BE2C (cell line): ENCODE measurements around the gene SRGAP1.

Experiments
- DNase-seq: peaks from one replicate; pipeline ENCODE4 v3.0.0-alpha.2; 2020
- H3K27me3 ChIP-seq: fragments of 250-450 bp; sonication (Bioruptor Pico); 2 replicates; pipeline ENCODE4 v1.5.1; 2020; ENCODE audit warnings: mild to moderate bottlenecking
- H3K36me3 ChIP-seq: fragments of 250-450 bp; sonication (Bioruptor Pico); 2 replicates; pipeline ENCODE4 v1.5.1; 2020; ENCODE audit warnings: mild to moderate bottlenecking
- H3K4me1 ChIP-seq: fragments of 250-450 bp; sonication (Bioruptor Pico); 2 replicates; pipeline ENCODE4 v1.5.1; 2020
- H3K4me3 ChIP-seq: 2 replicates; pipeline ENCODE4 v1.5.1; 2011; ENCODE audit warnings: low read depth, low read length
- H3K9me3 ChIP-seq: fragments of 250-450 bp; sonication (Bioruptor Pico); 2 replicates; pipeline ENCODE4 v1.5.1; 2020
- TF ChIP-seq, protein P1 (sequence below): IDR thresholded peaks from 2 replicates; pipeline ENCODE4 v1.5.1; 2012; ENCODE audit warnings: mild to moderate bottlenecking, low read depth, low read length

The SRGAP1 gene

DNA sequence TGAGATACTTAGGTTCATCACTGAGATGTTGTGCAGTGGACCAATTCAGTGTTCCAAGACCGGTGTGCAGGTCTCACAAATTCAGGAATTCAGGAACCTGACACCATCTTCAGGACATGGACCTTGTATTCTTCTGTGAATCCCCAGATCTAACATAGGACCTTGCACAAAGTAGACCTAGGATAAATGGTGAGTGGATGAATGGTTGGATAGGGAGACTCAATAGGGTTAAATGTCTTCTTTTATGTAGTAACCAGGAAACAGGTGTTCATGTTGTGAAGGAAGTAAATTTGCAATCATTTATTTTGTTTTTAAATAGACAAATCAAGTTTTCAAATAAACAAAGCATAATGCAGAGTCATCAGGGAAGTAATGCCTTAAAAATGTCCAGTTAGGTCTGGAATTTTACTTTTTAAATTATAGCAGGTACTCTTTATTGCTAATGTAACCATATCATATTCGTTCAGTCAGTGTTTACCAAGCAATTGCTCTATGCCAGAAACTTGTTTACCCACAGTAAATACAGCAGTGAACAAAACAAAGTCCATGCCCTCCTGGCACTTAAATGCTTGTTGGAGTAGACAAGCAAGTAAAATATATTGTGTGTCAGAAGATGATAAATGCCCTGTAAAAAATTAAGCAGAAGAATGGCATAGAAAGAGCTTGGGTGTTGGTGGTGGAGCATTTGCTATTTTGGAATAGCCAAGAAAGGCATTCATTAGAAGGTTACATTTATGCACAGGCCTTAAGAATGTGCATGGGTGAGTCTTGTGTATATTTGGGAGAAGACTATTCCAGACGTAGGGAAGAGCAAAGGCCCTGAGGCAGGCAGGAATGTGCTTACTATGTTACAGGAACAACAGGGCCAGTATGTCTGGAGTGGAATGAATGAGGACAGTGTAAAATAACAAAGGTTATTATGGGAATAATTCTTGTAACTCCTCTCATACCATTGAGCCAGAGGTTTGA lies 38.5 kb upstream of the SRGAP1 start:
- TF ChIP-seq, protein P1, sequence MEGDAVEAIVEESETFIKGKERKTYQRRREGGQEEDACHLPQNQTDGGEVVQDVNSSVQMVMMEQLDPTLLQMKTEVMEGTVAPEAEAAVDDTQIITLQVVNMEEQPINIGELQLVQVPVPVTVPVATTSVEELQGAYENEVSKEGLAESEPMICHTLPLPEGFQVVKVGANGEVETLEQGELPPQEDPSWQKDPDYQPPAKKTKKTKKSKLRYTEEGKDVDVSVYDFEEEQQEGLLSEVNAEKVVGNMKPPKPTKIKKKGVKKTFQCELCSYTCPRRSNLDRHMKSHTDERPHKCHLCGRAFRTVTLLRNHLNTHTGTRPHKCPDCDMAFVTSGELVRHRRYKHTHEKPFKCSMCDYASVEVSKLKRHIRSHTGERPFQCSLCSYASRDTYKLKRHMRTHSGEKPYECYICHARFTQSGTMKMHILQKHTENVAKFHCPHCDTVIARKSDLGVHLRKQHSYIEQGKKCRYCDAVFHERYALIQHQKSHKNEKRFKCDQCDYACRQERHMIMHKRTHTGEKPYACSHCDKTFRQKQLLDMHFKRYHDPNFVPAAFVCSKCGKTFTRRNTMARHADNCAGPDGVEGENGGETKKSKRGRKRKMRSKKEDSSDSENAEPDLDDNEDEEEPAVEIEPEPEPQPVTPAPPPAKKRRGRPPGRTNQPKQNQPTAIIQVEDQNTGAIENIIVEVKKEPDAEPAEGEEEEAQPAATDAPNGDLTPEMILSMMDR, result no peak
- Histone ChIP-seq H3K4me1 (no peaks in the 10 kb centered on the region), H3K9me3 (no peaks in the 10 kb centered on the region), H3K4me3 (no peak overlapping the region), H3K36me3 (no peaks in the 10 kb centered on the region; the same call in 1 of the 2 replicates), H3K27me3 (no peaks in the 10 kb centered on the region)
- no peak for DNase-seq

DNA sequence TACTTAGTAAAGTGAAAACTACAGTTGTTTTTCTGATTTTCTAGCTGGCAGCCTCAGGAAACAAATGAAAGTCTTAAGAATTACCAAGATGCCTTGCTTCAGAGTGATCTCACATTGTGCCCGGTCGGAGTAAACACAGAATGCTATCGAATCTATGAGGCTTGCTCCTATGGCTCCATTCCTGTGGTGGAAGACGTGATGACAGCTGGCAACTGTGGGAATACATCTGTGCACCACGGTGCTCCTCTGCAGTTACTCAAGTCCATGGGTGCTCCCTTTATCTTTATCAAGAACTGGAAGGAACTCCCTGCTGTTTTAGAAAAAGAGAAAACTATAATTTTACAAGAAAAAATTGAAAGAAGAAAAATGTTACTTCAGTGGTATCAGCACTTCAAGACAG lies 35.9 kb upstream of the SRGAP1 start:
- no peaks in the 10 kb centered on the region for H3K27me3 ChIP-seq
- TF ChIP-seq, protein P1, result no peak
- H3K4me1 ChIP-seq, result no peaks in the 10 kb centered on the region
- H3K4me3 ChIP-seq, result no peak overlapping the region
- no peaks in the 10 kb centered on the region for H3K9me3 ChIP-seq
- no peaks in the 10 kb centered on the region; the same call in 1 of the 2 replicates for H3K36me3 ChIP-seq
- DNase-seq, result no peak

DNA sequence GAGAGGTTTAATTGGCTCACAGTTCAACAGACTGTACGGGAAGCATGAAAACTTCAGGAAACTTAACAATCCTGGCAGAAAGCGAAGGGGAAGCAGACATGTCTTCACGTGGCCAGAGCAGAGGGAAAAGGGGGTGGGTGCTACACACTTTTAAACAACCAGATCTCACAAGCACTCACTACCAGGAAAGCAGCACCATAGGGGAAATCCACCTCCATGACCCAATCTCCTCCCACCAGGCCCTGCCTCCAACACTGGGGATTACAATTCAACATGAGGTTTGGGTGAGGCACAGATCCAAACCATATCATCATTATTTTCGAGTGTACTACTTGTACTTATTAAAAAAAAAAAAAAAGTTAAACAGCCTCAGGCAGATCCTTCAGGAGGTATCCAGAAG lies 34.9 kb upstream of the SRGAP1 start:
- no peaks in the 10 kb centered on the region; the same call in 1 of the 2 replicates for H3K36me3 ChIP-seq
- H3K4me3 ChIP-seq, result no peak overlapping the region
- H3K9me3 ChIP-seq, result no peaks in the 10 kb centered on the region
- H3K27me3 ChIP-seq, result no peaks in the 10 kb centered on the region
- TF ChIP-seq, protein P1, result no peak
- no peak for DNase-seq
- H3K4me1 ChIP-seq, result no peaks in the 10 kb centered on the region

DNA sequence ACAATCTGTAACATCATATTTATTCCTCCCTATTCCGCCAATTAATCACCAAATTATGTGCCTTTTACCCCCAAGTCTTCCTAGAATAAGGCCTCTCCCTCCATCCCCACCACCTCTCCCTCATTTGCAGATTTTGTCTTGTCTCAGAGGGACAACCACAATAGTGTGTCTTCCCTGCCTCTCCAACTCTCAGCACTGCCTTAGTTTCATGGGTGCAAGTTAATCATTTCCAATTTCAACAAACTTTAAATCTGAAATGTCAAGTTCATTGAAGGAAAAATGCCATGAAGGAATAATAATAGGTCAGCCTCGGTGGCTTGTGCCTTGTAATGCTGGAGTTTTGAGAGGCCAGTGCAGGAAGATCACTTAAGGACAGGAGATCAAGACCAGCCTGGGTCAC lies 33.2 kb upstream of the SRGAP1 start:
- H3K4me1 ChIP-seq, result no peaks in the 10 kb centered on the region
- no peaks in the 10 kb centered on the region; the same call in 1 of the 2 replicates for H3K36me3 ChIP-seq
- TF ChIP-seq, protein P1, result no peak
- H3K4me3 ChIP-seq, result no peak overlapping the region
- DNase-seq, result no peak
- no peaks in the 10 kb centered on the region for H3K27me3 ChIP-seq
- H3K9me3 ChIP-seq, result no peaks in the 10 kb centered on the region

DNA sequence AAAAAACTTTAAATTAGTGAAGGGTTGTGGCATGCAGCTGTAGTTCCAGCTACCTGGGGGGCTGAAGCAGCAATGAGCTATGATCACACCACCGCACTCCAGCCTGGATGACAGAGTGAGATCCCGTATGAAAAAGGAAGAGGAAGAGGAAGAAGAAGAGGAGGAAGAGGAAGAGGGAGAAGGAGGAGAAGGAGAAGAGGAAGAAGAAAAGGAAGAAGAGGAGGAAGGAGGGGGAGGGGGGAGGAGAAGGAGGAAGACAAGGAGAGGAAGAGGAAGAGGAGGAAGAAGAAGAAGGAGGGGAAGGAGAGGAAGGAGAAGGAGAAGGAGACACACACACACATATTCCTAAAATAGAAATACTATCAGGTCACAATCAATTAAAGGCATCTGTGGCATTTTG lies 32.7 kb upstream of the SRGAP1 start:
- Histone ChIP-seq H3K36me3 (no peaks in the 10 kb centered on the region; the same call in 1 of the 2 replicates), H3K4me1 (no peaks in the 10 kb centered on the region), H3K4me3 (no peak overlapping the region), H3K9me3 (no peaks in the 10 kb centered on the region), H3K27me3 (no peaks in the 10 kb centered on the region)
- TF ChIP-seq, protein P1, result no peak
- DNase-seq, result no peak

DNA sequence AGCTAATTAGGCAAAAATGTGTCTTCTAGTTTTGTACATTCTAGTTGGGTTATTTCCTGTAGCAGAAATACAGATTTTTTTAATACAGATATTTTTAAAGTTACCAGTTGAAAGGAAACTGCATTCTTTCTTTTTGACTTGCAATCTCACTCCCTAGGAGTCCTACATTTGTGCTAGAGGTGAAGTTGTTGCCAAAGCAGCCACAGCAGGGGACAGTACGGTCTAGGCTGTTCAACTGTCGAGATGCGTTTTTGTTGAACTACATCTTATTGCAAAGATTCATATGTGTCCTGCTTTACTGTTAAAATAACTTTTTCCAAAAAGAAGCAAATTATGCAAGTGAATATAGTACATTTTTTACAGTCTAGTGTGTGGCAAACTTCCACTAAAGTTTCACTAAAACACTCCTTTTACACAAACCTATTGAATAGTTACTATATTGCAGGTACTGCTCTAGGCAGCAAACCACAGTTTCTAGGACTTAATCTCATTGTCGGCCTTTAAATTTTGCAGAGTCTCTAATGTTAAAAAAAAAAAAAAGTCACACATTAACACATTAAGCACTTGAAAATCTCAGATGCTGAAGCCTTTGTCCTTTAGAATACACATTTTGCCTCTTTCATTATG lies 30.2 kb upstream of the SRGAP1 start:
- Histone ChIP-seq H3K4me1 (no peaks in the 10 kb centered on the region), H3K36me3 (no peaks in the 10 kb centered on the region), H3K9me3 (no peaks in the 10 kb centered on the region), H3K27me3 (no peaks in the 10 kb centered on the region), H3K4me3 (no peak overlapping the region)
- TF ChIP-seq, protein P1, result no peak
- no peak for DNase-seq
